ENCODE data around the gene ADAMTS12.

Gene ADAMTS12

GRCh38 chr5:33763435-33763834 lies 128.4 kb downstream of the ADAMTS12 start:
- DNase-seq (ENCODE audit: low read depth in 2 of 2) = no peak

- no peak for DNase-seq (ENCODE audit: low read depth in 2 of 2)
Measured at GRCh38 chr5:33762859-33763258, 128.9 kb downstream of the ADAMTS12 start.

GRCh38 chr5:33761139-33761538 lies 130.7 kb downstream of the ADAMTS12 start:
- DNase-seq (ENCODE audit: low read depth in 2 of 2) = no peak

GRCh38 chr5:33758737-33759136 lies 133.1 kb downstream of the ADAMTS12 start:
- no peak for DNase-seq (ENCODE audit: low read depth in 2 of 2)

- no peak for DNase-seq (ENCODE audit: low read depth in 2 of 2)
Measured at GRCh38 chr5:33756491-33756890, 135.3 kb downstream of the ADAMTS12 start.

- no peak for DNase-seq (ENCODE audit: low read depth in 2 of 2)
Measured at GRCh38 chr5:33755231-33755630, 136.6 kb downstream of the ADAMTS12 start.

- DNase-seq (ENCODE audit: low read depth in 2 of 2) = no peak
Measured at GRCh38 chr5:33753704-33754103, 138.1 kb downstream of the ADAMTS12 start.

- DNase-seq (ENCODE audit: low read depth in 2 of 2) = no peak
Measured at GRCh38 chr5:33748754-33749153, 143.0 kb downstream of the ADAMTS12 start.

GRCh38 chr5:33745101-33745770 lies 146.6 kb downstream of the ADAMTS12 start:
- DNase-seq (ENCODE audit: low read depth in 2 of 2) = no peak

GRCh38 chr5:33743099-33743498 lies 148.7 kb downstream of the ADAMTS12 start:
- DNase-seq (ENCODE audit: low read depth in 2 of 2) = no peak

GRCh38 chr5:33742181-33742580 lies 149.6 kb downstream of the ADAMTS12 start:
- no peak for DNase-seq (ENCODE audit: low read depth in 2 of 2)

GRCh38 chr5:33738967-33739366 lies 152.8 kb downstream of the ADAMTS12 start:
- DNase-seq (ENCODE audit: low read depth in 2 of 2) = no peak

GRCh38 chr5:33738097-33738496 lies 153.7 kb downstream of the ADAMTS12 start:
- no peak for DNase-seq (ENCODE audit: low read depth in 2 of 2)

- no peak for DNase-seq (ENCODE audit: low read depth in 2 of 2)
Measured at GRCh38 chr5:33737697-33738096, 154.1 kb downstream of the ADAMTS12 start.

GRCh38 chr5:33737284-33737683 lies 154.5 kb downstream of the ADAMTS12 start:
- DNase-seq (ENCODE audit: low read depth in 2 of 2) = no peak

- peak; percentile 65 to 66 for DNase-seq (ENCODE audit: low read depth in 2 of 2)
Measured at GRCh38 chr5:33736510-33736909, 155.3 kb downstream of the ADAMTS12 start.

- no peak for DNase-seq (ENCODE audit: low read depth in 2 of 2)
Measured at GRCh38 chr5:33735072-33735471, 156.7 kb downstream of the ADAMTS12 start.

GRCh38 chr5:33734537-33734936 lies 157.3 kb downstream of the ADAMTS12 start:
- DNase-seq (ENCODE audit: low read depth in 2 of 2) = peak; percentile 34 to 36

- no peak for DNase-seq (ENCODE audit: low read depth in 2 of 2)
Measured at GRCh38 chr5:33733225-33733624, 158.6 kb downstream of the ADAMTS12 start.

GRCh38 chr5:33726422-33727165 lies 165.2 kb downstream of the ADAMTS12 start:
- no peak for DNase-seq (ENCODE audit: low read depth in 2 of 2)

GRCh38 chr5:33725806-33726205 lies 166.0 kb downstream of the ADAMTS12 start:
- no peak for DNase-seq (ENCODE audit: low read depth in 2 of 2)

- DNase-seq (ENCODE audit: low read depth in 2 of 2) = no peak
Measured at GRCh38 chr5:33721491-33722200, 170.1 kb downstream of the ADAMTS12 start.

GRCh38 chr5:33720176-33720575 lies 171.6 kb downstream of the ADAMTS12 start:
- DNase-seq (ENCODE audit: low read depth in 2 of 2) = no peak
